ENCODE data around the gene ARHGEF40. TPM values are rescaled to one million over a fixed set of nuclear protein-coding genes. Genes with fewer than 3 reads are reported as not detected.

ARHGEF40 gene
- total RNA-seq, 1 experiment from 2014 or later: 2.7 TPM

GRCh38 chr14:21074398-21075272, 4.5 kb downstream of the ARHGEF40 start:
- Histone ChIP-seq H3K4me1 (ENCODE audit: insufficient read depth, low read length) (peaks cover 6% of the 10 kb centered on the region; the same call in 1 of the 2 replicates), H2AFZ (ENCODE audit: low read length) (no peak overlapping the region), H3F3A (ENCODE audit: low read length, unreplicated experiment) (no peaks in the 10 kb centered on the region), H3K4me3 (ENCODE audit: low read length) (no peak overlapping the region), H3K79me2 (ENCODE audit: low read length) (no peaks in the 10 kb centered on the region), H3K9me3 (ENCODE audit: low read length) (no peaks in the 10 kb centered on the region), H3K27ac (ENCODE audit: low read length) (no peak overlapping the region), H3K36me3 (ENCODE audit: low read depth, low read length) (no peaks in the 10 kb centered on the region), H4K20me1 (ENCODE audit: low read length) (no peaks in the 10 kb centered on the region), H3K4me2 (ENCODE audit: low read length) (no peak overlapping the region), H3K9me2 (replicated peaks; ENCODE audit: low read length) (no peaks in the 10 kb centered on the region), H3K9ac (ENCODE audit: low read length) (no peak overlapping the region), H3K27me3 (ENCODE audit: low read length) (peaks cover 24% of the 10 kb centered on the region)
- POLR2A ChIA-PET (ENCODE audit: unreplicated experiment): no interaction called here
- no TSS peak for BruUV-seq (replicated peaks)
- CTCF ChIA-PET: no interaction called here
- TF ChIP-seq CTCF (conservative IDR thresholded peaks at IDR 0.05; ENCODE audit: low read depth, low read length) (no peak), EZH2phosphoT487 (IDR thresholded peaks at IDR 0.05; ENCODE audit: borderline replicate concordance, low read length) (no peak), EZH2 (IDR thresholded peaks at IDR 0.05; ENCODE audit: low read length, unreplicated experiment) (no peak)
- DNase-seq: no peak
- ATAC-seq: no peak
- intact Hi-C loops (cut with micrococcal nuclease): no loop called here

GRCh38 chr14:21075719-21076437, 5.8 kb downstream of the ARHGEF40 start:
- Histone ChIP-seq H3K36me3 (ENCODE audit: low read depth, low read length) (no peaks in the 10 kb centered on the region), H3F3A (ENCODE audit: low read length, unreplicated experiment) (no peaks in the 10 kb centered on the region), H2AFZ (ENCODE audit: low read length) (no peak overlapping the region), H3K4me1 (ENCODE audit: insufficient read depth, low read length) (no peaks in the 10 kb centered on the region), H3K4me3 (ENCODE audit: low read length) (no peak overlapping the region), H3K4me2 (ENCODE audit: low read length) (no peak overlapping the region), H3K27ac (ENCODE audit: low read length) (no peak overlapping the region), H3K9ac (ENCODE audit: low read length) (no peak overlapping the region), H3K9me3 (ENCODE audit: low read length) (no peaks in the 10 kb centered on the region), H4K20me1 (ENCODE audit: low read length) (no peaks in the 10 kb centered on the region), H3K27me3 (ENCODE audit: low read length) (peaks cover 18% of the 10 kb centered on the region), H3K9me2 (replicated peaks; ENCODE audit: low read length) (no peaks in the 10 kb centered on the region), H3K79me2 (ENCODE audit: low read length) (no peaks in the 10 kb centered on the region)
- no peak for TF ChIP-seq EZH2phosphoT487 (IDR thresholded peaks at IDR 0.05; ENCODE audit: borderline replicate concordance, low read length)
- ChIA-PET POLR2A (ENCODE audit: unreplicated experiment) (no interaction called here), CTCF (no interaction called here)
- intact Hi-C loops (cut with micrococcal nuclease): no loop called here
- DNase-seq: no peak
- ATAC-seq: no peak
- no TSS peak for BruUV-seq (replicated peaks)

GRCh38 chr14:21077672-21078071, 7.6 kb downstream of the ARHGEF40 start:
- Histone ChIP-seq H2AFZ (ENCODE audit: low read length) (no peak overlapping the region), H3K36me3 (ENCODE audit: low read depth, low read length) (no peaks in the 10 kb centered on the region), H4K20me1 (ENCODE audit: low read length) (no peaks in the 10 kb centered on the region), H3K4me3 (ENCODE audit: low read length) (no peak overlapping the region), H3K27ac (ENCODE audit: low read length) (no peak overlapping the region), H3K9ac (ENCODE audit: low read length) (no peak overlapping the region), H3K9me2 (replicated peaks; ENCODE audit: low read length) (no peaks in the 10 kb centered on the region), H3K4me1 (ENCODE audit: insufficient read depth, low read length) (no peaks in the 10 kb centered on the region), H3K4me2 (ENCODE audit: low read length) (no peak overlapping the region), H3K27me3 (ENCODE audit: low read length) (peaks cover 7% of the 10 kb centered on the region; the same call in 1 of the 2 replicates), H3K9me3 (ENCODE audit: low read length) (no peaks in the 10 kb centered on the region), H3K79me2 (ENCODE audit: low read length) (no peaks in the 10 kb centered on the region), H3F3A (ENCODE audit: low read length, unreplicated experiment) (no peaks in the 10 kb centered on the region)
- intact Hi-C loops (cut with micrococcal nuclease): no loop called here
- ChIA-PET CTCF (no interaction called here), POLR2A (ENCODE audit: unreplicated experiment) (no interaction called here)
- BruUV-seq (replicated peaks): no TSS peak
- no peak for TF ChIP-seq EZH2phosphoT487 (IDR thresholded peaks at IDR 0.05; ENCODE audit: borderline replicate concordance, low read length)
- TF ChIP-seq EZH2 (IDR thresholded peaks at IDR 0.05; ENCODE audit: low read length, unreplicated experiment): no peak
- TF ChIP-seq CTCF (conservative IDR thresholded peaks at IDR 0.05; ENCODE audit: low read depth, low read length): no peak
- DNase-seq (no peak), ATAC-seq (no peak)
